Hematopoietic multipotent progenitor cell treated with erythropoietin and hydrocortisone succinate and interleukin-3 and kit ligand, for 6 days (in vitro differentiated cells): ENCODE measurements around the gene TRIM44.

Experiments
- DNase-seq: peaks from one replicate; pipeline ENCODE4 v3.0.0-alpha.2; 2015

TRIM44 gene

GRCh38 chr11:35662649-35663407, at the start of gene TRIM44:
TRIM44 (plus strand) TSS chr11:35662775; CDS start chr11:35663112, 337 bp downstream.
- peak; percentile 81 for DNase-seq

GRCh38 chr11:35614939-35615569, 47.5 kb upstream of the TRIM44 start:
- no peak for DNase-seq

DNA sequence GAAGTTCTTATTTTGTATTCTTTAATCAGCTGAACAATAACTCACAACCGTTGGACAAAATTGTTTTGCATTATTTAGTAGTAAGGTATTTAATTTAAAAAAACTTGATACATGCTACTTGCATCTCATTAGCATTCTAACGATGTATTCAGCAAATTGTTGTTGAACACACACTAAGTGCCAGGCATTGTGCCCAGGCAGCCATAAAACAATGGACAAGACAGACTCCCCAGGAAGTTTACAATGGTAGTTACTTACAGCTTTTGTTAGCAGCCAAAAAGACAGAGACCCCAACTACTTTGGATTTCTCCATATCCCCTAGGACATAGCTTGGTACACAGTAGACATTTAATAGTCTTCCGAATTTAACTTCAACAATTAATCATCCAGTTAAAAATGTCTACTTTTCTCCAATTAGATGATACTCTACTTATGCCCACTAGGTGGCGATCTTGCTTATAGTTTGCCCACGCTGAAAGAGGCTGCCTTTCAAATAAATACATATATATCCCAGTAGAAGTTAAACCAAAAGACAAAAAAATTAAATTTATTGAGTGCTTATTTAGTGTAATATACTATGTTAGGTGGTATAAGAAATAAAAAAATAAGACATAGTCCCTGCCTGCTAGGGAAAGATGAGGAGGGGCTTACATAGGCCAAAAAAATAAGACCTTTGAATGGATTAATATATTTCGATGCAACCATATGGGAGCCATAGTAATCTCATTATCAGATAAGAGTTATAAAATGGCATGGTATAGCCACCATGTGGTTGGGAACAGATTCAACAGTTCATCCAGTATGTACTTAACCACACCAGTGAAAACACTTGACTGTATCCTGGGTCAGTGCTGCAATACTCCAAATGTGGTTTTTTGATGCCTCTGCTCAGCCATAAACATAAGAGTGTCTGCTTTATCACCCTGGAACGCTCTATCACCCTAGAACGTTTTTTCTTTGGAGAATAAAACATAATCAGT, 46.4 kb upstream of the TRIM44 start:
- peak; percentile 88 for DNase-seq

DNA sequence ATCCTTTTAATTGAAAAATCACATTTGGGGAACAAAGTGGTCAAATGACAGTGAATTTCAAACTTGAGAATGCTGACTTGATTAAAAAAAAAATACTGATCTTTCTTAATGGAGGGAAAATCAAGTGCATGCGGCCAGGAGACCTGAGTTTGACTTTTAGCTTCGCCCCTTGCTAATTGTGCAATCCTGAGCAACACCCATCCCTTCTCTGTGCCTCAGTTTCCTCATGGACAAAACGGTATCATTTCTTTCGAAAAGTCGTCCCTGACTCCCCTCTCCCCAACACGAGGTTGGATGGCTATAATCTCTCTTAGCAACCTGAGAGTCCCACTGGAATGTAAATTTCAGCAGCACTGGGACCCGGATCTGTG, 45.3 kb upstream of the TRIM44 start:
- no peak for DNase-seq

DNA sequence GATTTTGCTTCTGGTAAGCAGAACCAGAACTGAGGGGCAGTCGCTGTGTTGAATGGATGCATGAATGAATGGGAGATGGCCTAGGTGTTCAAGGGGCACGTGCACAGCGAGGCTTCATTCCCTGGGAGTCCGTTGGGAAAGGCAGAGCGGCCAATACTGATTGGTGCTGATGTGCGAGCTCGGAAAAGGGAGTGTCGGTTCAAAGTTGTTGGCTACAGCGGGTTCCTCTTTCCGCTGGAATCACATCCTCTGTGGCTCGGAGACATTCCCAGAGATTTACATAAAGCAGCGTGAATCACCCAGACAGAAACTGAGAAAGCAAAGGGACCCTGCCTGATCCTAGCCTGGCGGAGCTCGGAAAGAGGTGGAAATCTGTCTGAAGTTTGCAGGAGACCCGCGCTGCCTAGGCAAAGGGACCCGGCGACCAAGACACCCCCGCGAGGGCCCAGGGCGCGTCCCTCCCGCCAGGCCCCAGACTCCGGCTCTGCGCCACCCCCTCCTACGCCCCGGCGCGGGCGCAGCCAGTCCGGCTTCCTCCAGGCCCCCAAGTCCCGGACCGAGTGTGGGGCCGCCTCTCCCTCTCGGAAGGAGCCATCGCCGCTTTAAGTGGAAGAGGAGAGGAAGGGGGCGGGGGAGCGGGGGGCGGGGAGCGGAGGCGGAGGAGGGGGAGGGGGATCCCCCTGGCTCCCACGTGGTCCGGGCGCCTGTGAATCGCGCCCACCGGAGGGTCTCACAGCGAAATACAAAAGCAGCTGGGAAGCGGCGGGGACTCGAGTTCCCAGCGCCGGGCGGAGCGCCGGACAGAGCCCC, 44.7 kb upstream of the TRIM44 start, which contains the start of gene FJX1:
Gene FJX1 (plus strand): TSS at position 774 of the 810 bp plus-strand sequence. CDS start 177 bp downstream, outside the sequence.
- DNase-seq, result peak; percentile 62

DNA sequence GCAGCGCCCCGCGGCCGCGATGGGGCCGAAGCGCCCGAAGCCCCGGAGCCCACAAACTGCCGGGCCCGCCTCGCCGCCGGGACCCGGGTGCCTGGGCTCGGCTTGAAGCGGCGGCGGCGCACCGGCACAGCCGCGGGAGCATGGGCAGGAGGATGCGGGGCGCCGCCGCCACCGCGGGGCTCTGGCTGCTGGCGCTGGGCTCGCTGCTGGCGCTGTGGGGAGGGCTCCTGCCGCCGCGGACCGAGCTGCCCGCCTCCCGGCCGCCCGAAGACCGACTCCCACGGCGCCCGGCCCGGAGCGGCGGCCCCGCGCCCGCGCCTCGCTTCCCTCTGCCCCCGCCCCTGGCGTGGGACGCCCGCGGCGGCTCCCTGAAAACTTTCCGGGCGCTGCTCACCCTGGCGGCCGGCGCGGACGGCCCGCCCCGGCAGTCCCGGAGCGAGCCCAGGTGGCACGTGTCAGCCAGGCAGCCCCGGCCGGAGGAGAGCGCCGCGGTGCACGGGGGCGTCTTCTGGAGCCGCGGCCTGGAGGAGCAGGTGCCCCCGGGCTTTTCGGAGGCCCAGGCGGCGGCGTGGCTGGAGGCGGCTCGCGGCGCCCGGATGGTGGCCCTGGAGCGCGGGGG, 44.0 kb upstream of the TRIM44 start:
- DNase-seq, result peak; percentile 14

- DNase-seq, result peak; percentile 82
Observed at GRCh38 chr11:35619116-35619854, 43.3 kb upstream of the TRIM44 start.

- DNase-seq, result peak; percentile 26
Observed at GRCh38 chr11:35619855-35620640, 42.5 kb upstream of the TRIM44 start.

GRCh38 chr11:35620795-35621194, 41.8 kb upstream of the TRIM44 start:
- DNase-seq, result no peak

- DNase-seq, result no peak
Observed at GRCh38 chr11:35621620-35622019, 41.0 kb upstream of the TRIM44 start.

DNA sequence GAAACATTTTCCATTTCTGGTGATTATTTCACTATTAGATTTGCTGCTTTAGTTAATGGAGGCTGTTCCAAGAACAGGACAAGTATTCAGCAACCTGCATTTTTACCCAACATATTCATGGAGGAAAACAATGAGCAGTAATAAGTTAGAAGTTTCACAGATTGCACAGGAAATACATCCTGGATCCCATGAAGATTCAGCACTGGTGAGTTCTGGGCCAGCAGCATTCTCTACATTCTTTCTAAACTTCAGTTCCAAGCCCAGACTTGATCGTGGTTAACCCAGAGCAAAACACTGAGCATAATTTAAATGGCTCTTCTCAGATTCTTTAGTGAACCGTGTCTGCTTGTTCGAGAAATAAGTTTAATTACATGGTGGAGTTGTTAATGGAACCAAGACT, 40.5 kb upstream of the TRIM44 start:
- no peak for DNase-seq

GRCh38 chr11:35623621-35624168, 38.9 kb upstream of the TRIM44 start:
- DNase-seq, result no peak

DNA sequence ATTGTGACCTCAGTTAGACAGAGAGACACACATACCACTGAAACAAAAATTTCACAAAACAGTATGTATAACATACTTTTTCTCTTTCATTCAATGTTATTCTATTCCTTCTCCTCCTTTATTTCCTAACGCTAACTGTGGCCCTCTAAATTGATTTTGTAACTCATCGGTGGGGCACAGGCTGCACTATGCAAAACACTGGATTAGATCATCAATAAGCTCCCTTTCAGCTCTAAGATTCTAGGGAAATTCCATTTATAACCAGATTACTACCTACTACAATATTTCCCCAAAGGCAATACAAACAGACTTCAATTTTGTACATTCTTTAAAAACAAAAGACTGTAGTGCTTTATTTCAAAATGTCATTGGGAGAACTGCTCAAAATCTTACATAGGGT, 38.3 kb upstream of the TRIM44 start:
- no peak for DNase-seq

DNA sequence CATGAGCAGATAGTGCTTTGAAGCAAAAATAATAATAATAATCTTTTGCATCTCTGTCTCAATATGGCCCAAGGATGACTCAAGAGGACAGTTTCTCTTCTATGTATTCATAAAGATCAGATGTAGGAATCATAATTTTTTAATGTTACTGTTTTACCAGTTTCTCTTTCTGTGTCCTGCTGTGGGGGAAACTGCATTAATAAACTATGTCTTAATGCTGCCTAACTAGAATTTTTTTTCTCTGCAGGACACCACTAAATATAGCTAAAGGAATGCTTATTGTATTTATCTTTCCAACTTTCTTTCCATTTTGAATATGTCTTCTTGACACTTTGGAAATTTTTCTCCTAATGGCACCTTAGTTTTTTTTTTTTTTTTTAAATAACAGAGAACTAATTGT, 37.8 kb upstream of the TRIM44 start:
- no peak for DNase-seq

GRCh38 chr11:35626501-35626900, 36.1 kb upstream of the TRIM44 start:
- DNase-seq, result no peak

DNA sequence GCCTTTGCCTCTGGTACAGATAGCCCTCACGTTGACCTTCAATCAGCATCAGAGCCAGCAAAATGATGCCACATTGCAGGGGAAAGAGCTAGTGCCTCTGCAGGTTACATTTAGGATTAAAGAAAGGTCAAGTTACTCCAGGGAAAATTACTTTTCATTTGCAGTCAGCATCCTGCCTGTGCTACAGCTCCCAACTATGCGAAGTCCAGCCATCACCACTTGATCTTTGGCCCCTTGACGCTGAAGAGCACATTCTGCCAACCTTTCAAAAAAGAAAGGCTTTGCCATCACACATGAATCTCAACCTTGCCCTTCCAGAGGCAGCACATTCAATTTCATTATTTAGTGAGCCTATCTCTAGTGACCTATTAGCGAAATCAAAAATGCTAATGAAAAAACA, 33.1 kb upstream of the TRIM44 start:
- no peak for DNase-seq

- DNase-seq, result no peak
Observed at GRCh38 chr11:35629914-35630313, 32.7 kb upstream of the TRIM44 start.

DNA sequence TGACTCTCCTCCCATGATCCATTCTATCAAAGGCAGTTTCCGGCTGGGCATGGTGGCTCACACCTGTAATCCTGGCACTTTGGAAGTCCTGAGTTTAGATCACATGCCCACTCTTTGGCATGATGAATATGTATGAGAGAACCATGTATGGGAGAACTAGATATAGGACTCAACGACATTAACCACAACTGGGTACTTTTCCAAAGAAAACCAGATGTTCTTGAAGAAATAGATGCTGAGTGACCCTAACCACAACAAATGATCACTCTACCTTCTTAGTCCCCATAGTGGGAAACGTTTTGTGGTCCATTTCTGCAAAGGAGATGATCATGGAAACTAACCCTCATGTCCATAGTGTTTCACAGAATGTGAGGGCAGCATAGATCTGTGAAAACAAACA, 30.7 kb upstream of the TRIM44 start:
- no peak for DNase-seq

- DNase-seq, result no peak
Observed at GRCh38 chr11:35632301-35632700, 30.3 kb upstream of the TRIM44 start.

DNA sequence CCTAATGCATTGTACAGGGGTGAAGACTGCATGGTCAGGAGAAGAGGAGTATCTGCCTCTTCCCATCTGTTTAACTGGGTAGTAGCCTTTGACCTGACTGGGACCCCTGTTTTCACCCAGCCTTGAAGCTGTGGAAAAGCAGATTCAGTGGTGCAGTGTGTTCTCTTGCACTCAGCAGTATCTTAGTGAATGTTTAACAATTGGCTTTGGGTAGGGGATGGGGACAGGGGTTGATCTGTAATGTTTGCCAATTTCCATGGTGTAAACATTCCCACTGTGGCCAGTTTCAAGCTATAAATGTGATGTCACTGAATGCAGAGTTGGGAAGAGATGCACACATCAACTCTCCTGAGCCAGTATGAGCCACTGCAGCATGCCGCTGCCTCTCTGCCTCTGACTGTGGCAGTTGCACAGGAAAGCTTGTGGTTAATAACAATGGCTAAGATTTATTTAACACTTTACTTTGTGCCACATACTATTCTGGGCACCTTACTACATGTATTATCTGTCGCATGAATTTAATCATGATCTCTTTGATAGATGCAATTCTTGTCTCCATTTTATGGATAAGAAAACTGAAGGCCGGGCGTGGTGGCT, 28.6 kb upstream of the TRIM44 start:
- no peak for DNase-seq
